Subcutaneous adipose tissue (tissue), 4 donors: ENCODE measurements around the gene SIGLEC6. TPM values are rescaled to one million over a fixed set of nuclear protein-coding genes. Genes with fewer than 3 reads are reported as not detected.

ENCODE experiments used
- CTCF ChIP-seq: fragments of 450-650 bp; IDR thresholded peaks from one replicate; pipeline ENCODE4 v1.5.1; 2016; ENCODE audit warnings: low read depth, mild to moderate bottlenecking, control low read depth, antibody characterized with exemption, moderate library complexity
- total RNA-seq, 4 donors: library from RNA; depleted of rRNA; stranded (reverse); fragments of >200 nt; gene quantifications; one replicate each; pipeline ENCODE4 v1.1.0, GENCODE V29; 2016

The SIGLEC6 gene
- total RNA-seq, 4 donors from 2014 or later, result 1.5 to 2.9 (median 2.5) TPM; not detected in 1

GRCh38 chr19:51508059-51508733, 23.3 kb downstream of the SIGLEC6 start:
- TF ChIP-seq CTCF, result no peak

GRCh38 chr19:51507640-51508058, 23.8 kb downstream of the SIGLEC6 start:
- no peak for TF ChIP-seq CTCF

- TF ChIP-seq CTCF, result no peak
These were observed 24.3 kb downstream of the SIGLEC6 start for GRCh38 chr19:51507192-51507591.

DNA sequence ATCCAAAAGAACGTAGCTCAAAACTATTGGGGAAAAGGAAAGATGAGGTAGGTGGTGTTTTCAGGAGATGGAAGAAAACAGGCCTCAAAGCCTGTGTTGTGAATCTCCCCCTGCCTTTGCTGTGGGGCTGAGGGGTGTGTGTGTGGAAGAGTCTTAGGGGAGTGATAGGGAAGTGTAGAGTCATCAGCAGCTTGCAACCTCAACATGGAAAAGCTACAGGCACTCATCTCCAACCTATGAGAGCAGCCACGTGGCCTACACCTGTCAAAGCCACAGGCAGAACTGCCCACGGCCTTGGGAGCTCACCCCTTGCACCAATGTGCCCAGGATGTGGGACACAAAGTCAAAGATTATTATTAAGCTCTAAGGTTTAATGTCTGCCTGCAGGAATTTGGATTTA, 25.6 kb downstream of the SIGLEC6 start:
- no peak for TF ChIP-seq CTCF

DNA sequence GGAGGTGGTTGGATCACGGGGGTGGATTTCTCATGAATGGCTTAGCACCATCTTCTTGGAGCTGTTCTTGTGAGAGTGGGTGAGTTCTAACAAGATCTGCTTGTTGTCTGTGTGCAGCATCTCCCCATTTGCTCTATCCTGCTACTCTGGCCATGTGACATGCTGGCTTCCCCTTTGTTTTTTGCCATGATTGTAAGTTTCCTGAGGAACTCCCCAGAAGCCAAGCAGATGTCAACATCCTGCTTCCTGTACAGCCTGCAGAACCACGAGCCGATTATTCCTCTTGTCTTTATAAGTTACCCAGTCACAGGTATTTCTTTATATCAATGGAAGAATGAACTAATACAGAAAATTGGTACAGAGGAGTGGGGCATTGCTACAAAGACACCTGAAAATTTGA, 27.6 kb downstream of the SIGLEC6 start:
- TF ChIP-seq CTCF, result no peak

DNA sequence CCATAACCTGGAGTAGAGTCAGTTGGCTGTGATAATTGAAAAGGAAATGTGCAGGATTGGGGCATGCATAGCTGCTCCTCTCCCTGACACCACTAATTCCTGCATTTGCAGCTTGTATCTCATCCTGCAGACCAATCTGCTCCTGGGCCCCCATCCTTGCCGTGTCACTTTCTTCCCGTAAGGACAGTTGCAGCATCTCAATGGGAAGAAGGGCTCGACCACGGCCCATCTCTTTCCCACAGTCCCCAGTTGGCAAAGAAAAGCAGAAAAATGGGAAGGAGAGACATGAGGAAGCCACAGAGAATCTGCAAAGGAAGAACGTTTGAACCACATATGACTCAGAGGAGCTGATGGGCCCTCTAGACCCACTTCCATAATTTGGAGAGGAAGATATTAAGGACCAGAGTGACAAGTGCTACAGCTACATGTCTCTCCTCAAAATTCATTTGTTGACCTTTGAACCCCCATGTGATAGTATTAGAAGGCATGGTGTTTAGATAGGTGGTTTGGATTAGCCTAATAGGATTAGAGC, 28.1 kb downstream of the SIGLEC6 start:
- TF ChIP-seq CTCF, result no peak

DNA sequence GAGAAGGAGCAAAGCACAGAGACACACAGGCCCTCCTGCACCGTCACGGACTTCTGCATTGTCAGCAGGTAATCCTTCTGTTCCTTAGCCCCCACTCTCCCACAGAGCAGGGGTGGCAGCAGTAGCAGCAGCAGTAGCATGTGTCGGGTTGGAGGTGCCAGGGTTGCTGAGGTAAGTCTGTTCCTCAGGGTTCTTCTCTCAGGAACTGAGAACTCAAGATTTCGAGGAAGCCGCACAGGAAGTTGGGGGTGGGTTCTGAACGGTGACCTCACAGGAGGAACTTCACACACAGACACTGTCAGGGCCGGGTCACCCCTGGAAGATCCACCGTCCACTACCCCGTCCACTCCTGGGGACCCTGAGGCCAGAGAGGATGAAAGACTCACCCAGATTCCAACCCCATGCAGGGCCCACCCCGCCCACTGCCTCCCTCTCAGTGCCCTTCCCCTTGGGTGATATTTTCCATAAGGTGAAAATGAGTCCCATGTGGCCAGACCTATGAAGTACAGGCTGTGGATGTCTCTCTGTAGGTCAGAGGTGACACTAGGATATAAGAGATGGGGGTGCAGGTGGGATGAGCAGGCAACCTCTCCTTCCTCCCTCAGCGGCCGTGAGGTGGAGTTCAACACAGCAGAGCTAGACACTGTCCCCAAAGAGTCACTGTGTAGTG, 29.7 kb downstream of the SIGLEC6 start, which contains the start of gene SIGLEC12:
Gene SIGLEC12, minus strand, starts transcription at position 207 of the 670 bp plus-strand sequence. Its CDS starts 67 bp downstream, at position 140.
- TF ChIP-seq CTCF, result no peak
